Vagina (tissue), 2 donors: ENCODE results near the gene ZNF423.

Experiments used
- CTCF ChIP-seq, 3 experiments: fragments of 450-650 bp in 2 of 3; fragments of 200-600 bp in 1 of 3; sonication (generic) in 1 of 3; IDR thresholded peaks; one replicate each; pipeline ENCODE4 v1.5.1; 2017 to 2019; ENCODE audit warnings: antibody characterized with exemption in 3 of 3, mild to moderate bottlenecking in 2 of 3, moderate library complexity in 2 of 3
- POLR2A ChIP-seq, 2 donors: fragments of 450-650 bp; IDR thresholded peaks; one replicate each; pipeline ENCODE4 v1.6.1; 2017; ENCODE audit warnings: antibody characterized with exemption in 2 of 2, mild to moderate bottlenecking in 2 of 2, moderate library complexity in 2 of 2

- TF ChIP-seq CTCF (IDR thresholded peaks at IDR 0.05) (no peak), POLR2A (IDR thresholded peaks at IDR 0.05) (no peak)
Measured at GRCh38 chr16:49453021-49453420, 402.9 kb downstream of the ZNF423 start.
